ENCODE results near the gene IMMP2L. TPM values are rescaled to one million over a fixed set of nuclear protein-coding genes. Genes with fewer than 3 reads are reported as not detected.

IMMP2L gene
- total and polyA plus RNA-seq, 2 donors (not counting 3 experiments of a cell fraction or from before 2014, with no cell fraction given), result 9.9 to 11.8 TPM

DNA sequence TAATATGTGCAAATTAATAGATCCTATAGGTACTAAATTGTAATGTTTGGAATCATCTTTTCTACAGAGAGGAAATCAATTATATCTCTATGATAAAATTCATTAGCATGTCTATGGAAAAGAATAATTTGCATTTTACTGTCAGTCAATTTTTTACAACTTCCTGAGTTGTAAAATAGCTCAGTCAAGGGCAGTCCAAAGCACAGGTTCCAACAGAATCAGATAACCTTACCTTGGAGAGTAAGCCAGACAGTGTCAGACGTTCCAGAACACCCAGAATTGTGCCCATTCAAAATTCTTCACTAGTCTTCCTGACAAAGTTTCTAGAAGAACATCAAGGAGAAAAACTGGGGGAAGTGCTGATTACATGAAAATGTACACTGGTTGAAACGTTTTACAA, 31.1 kb upstream of the IMMP2L start:
- BruUV-seq (replicated peaks), result no TSS peak
- peaks cover 2 to 3% of the 10 kb centered on the region in 2 experiments for H3K27me3 ChIP-seq (ENCODE audit: control insufficient read depth in 2 of 2, insufficient read depth in 2 of 2, low read length in 2 of 2)
- no peaks in the 10 kb centered on the region for H3K36me3 ChIP-seq (ENCODE audit: control insufficient read depth in 2 of 2, extremely low read depth in 1 of 2, insufficient read depth in 2 of 2, low read length in 2 of 2)
- dilution Hi-C loops (cut with MboI; ENCODE audit: extremely low pct_ligation_motif_present, low sequenced_read_pairs) (no loop called here), intact Hi-C loops (cut with micrococcal nuclease) (no loop called here)
- H3K79me2 ChIP-seq (ENCODE audit: control insufficient read depth, insufficient read depth, low read length), result no peaks in the 10 kb centered on the region
- FAIRE-seq (no peak), DNase-seq (ENCODE audit: low read depth, low spot score) (no peak)
- no peaks in the 10 kb centered on the region for H4K20me1 ChIP-seq (replicated peaks; ENCODE audit: control insufficient read depth, extremely low read depth, insufficient read depth, low read length)
- no peak for TF ChIP-seq POLR2A (IDR thresholded peaks at IDR 0.05; ENCODE audit: low read depth, low read length)
- no peak for TF ChIP-seq POLR2AphosphoS5 (IDR thresholded peaks at IDR 0.05; ENCODE audit: insufficient read depth, low read depth, low read length)
- TF ChIP-seq, protein P1, sequence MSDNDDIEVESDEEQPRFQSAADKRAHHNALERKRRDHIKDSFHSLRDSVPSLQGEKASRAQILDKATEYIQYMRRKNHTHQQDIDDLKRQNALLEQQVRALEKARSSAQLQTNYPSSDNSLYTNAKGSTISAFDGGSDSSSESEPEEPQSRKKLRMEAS (IDR thresholded peaks at IDR 0.05; ENCODE audit: insufficient read depth, insufficient read length), result no peak
- TF ChIP-seq, protein P2, sequence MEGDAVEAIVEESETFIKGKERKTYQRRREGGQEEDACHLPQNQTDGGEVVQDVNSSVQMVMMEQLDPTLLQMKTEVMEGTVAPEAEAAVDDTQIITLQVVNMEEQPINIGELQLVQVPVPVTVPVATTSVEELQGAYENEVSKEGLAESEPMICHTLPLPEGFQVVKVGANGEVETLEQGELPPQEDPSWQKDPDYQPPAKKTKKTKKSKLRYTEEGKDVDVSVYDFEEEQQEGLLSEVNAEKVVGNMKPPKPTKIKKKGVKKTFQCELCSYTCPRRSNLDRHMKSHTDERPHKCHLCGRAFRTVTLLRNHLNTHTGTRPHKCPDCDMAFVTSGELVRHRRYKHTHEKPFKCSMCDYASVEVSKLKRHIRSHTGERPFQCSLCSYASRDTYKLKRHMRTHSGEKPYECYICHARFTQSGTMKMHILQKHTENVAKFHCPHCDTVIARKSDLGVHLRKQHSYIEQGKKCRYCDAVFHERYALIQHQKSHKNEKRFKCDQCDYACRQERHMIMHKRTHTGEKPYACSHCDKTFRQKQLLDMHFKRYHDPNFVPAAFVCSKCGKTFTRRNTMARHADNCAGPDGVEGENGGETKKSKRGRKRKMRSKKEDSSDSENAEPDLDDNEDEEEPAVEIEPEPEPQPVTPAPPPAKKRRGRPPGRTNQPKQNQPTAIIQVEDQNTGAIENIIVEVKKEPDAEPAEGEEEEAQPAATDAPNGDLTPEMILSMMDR (IDR thresholded peaks at IDR 0.05; ENCODE audit: extremely low read depth in 1 of 2, insufficient read depth in 1 of 2, low read depth in 1 of 2, low read length in 2 of 2), result no peak
- no peak for TF ChIP-seq FOS (IDR thresholded peaks at IDR 0.05; ENCODE audit: borderline replicate concordance, insufficient read depth, low read length)
- CTCF ChIA-PET, result no interaction called here
- POLR2A ChIA-PET, result no interaction called here
- no peak overlapping the region for H3K27ac ChIP-seq (ENCODE audit: insufficient read depth, low read depth, low read length)
- H3K4me3 ChIP-seq (replicated peaks in 1 of 3; ENCODE audit: insufficient read depth in 1 of 3, low read depth in 1 of 3, low read length in 3 of 3), result no peak overlapping the region
- H3K9me3 ChIP-seq (replicated peaks; ENCODE audit: control insufficient read depth, insufficient read depth, low read length), result no peaks in the 10 kb centered on the region
- H3K9ac ChIP-seq (replicated peaks; ENCODE audit: extremely low read depth, insufficient read depth, low read length), result no peak overlapping the region
- no peak overlapping the region for H2AFZ ChIP-seq (ENCODE audit: low read depth, low read length)
- H3K4me2 ChIP-seq (ENCODE audit: insufficient read depth, low read length), result no peak overlapping the region
- H3K4me1 ChIP-seq (ENCODE audit: control insufficient read depth, extremely low read depth, insufficient read depth, low read length), result no peaks in the 10 kb centered on the region
- H3K9me1 ChIP-seq (replicated peaks; ENCODE audit: control insufficient read depth, extremely low read depth, insufficient read depth, low read length), result no peaks in the 10 kb centered on the region

DNA sequence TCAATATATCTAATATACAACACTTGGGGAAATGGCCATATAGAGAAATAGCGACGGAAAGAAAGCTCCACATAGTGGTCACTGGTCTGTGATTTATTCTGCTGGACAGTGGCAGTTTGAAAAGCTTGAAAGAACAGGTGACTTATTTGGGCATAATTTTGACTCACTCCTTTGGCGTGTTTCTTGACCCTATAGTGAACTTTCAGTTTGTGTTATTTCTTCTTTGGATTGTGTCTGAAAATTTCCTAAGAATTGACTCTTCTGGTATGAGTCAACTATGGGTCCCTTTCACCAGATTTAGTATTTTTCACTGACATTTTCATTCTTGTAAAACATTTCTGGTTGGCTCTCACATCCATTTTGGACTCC, 25.8 kb upstream of the IMMP2L start:
- no peaks in the 10 kb centered on the region for H3K9me3 ChIP-seq (replicated peaks; ENCODE audit: control insufficient read depth, insufficient read depth, low read length)
- no peaks in the 10 kb centered on the region for H3K36me3 ChIP-seq (ENCODE audit: control insufficient read depth in 2 of 2, extremely low read depth in 1 of 2, insufficient read depth in 2 of 2, low read length in 2 of 2)
- intact Hi-C loops (cut with micrococcal nuclease), result no loop called here
- no TSS peak for BruUV-seq (replicated peaks)
- no peaks in the 10 kb centered on the region for H3K4me1 ChIP-seq (ENCODE audit: control insufficient read depth, extremely low read depth, insufficient read depth, low read length)
- no peak overlapping the region for H3K9ac ChIP-seq (replicated peaks; ENCODE audit: extremely low read depth, insufficient read depth, low read length)
- H3K4me2 ChIP-seq (ENCODE audit: insufficient read depth, low read length), result no peak overlapping the region
- no peak overlapping the region for H2AFZ ChIP-seq (ENCODE audit: low read depth, low read length)
- H3K79me2 ChIP-seq (ENCODE audit: control insufficient read depth, insufficient read depth, low read length), result no peaks in the 10 kb centered on the region
- H4K20me1 ChIP-seq (replicated peaks; ENCODE audit: control insufficient read depth, extremely low read depth, insufficient read depth, low read length), result no peaks in the 10 kb centered on the region
- DNase-seq (ENCODE audit: low read depth, low spot score), result no peak
- dilution Hi-C loops (cut with MboI; ENCODE audit: extremely low pct_ligation_motif_present, low sequenced_read_pairs), result no loop called here
- FAIRE-seq, result no peak
- TF ChIP-seq, protein P1 (IDR thresholded peaks at IDR 0.05; ENCODE audit: insufficient read depth, insufficient read length), result no peak
- no peak for TF ChIP-seq JUN (IDR thresholded peaks at IDR 0.05; ENCODE audit: borderline replicate concordance, insufficient read depth, insufficient read length, low read depth)
- no peak for TF ChIP-seq EZH2 (IDR thresholded peaks at IDR 0.05; ENCODE audit: borderline replicate concordance, low read depth, low read length, severe bottlenecking)
- TF ChIP-seq FOS (IDR thresholded peaks at IDR 0.05; ENCODE audit: borderline replicate concordance, insufficient read depth, low read length), result no peak
- TF ChIP-seq POLR2AphosphoS5 (IDR thresholded peaks at IDR 0.05; ENCODE audit: insufficient read depth, low read depth, low read length), result no peak
- TF ChIP-seq POLR2A (IDR thresholded peaks at IDR 0.05; ENCODE audit: low read depth, low read length), result no peak
- no peak for TF ChIP-seq GATA2 (IDR thresholded peaks at IDR 0.05; ENCODE audit: insufficient read depth, insufficient read length, low read depth, low read length)
- TF ChIP-seq MYC (IDR thresholded peaks at IDR 0.05; ENCODE audit: low read depth, low read length), result no peak
- TF ChIP-seq, protein P2 (IDR thresholded peaks at IDR 0.05; ENCODE audit: extremely low read depth in 1 of 2, insufficient read depth in 1 of 2, low read depth in 1 of 2, low read length in 2 of 2), result no peak
- ChIA-PET CTCF (no interaction called here), POLR2A (no interaction called here)
- H3K27ac ChIP-seq (ENCODE audit: insufficient read depth, low read depth, low read length), result no peak overlapping the region
- no peaks in the 10 kb centered on the region for H3K9me1 ChIP-seq (replicated peaks; ENCODE audit: control insufficient read depth, extremely low read depth, insufficient read depth, low read length)
- H3K27me3 ChIP-seq (ENCODE audit: control insufficient read depth in 2 of 2, insufficient read depth in 2 of 2, low read length in 2 of 2), result peaks cover 3% of the 10 kb centered on the region in 2 experiments
- H3K4me3 ChIP-seq (replicated peaks in 1 of 3; ENCODE audit: insufficient read depth in 1 of 3, low read depth in 1 of 3, low read length in 3 of 3), result no peak overlapping the region
